Keratinocyte (primary cell): Measurements from ENCODE around the gene STK32C. TPM values are rescaled to one million over a fixed set of nuclear protein-coding genes. Genes with fewer than 3 reads are reported as not detected.

ENCODE experiments used
- DNase-seq: peaks from one replicate; pipeline ENCODE4 v3.0.0-alpha.2; 2011; ENCODE audit warnings: low read depth, missing footprints, low spot score
- FAIRE-seq: peaks from 2 replicates; lab custom pipeline; 2011; peaks lifted over from hg19 to GRCh38; lab: Jason Lieb, UNC
- H2AFZ ChIP-seq: 2 replicates; pipeline ENCODE4 v1.6.0; 2012; ENCODE audit warnings: low read length, control low read depth, inconsistent platforms; ENCODE audit not compliant: control insufficient read depth
- H3K27ac ChIP-seq: 2 replicates; pipeline ENCODE4 v1.5.1; 2011; ENCODE audit warnings: low read length; ENCODE audit not compliant: control insufficient read depth, insufficient read depth
- H3K27me3 ChIP-seq: 3 replicates; pipeline ENCODE4 v1.6.0; 2011; ENCODE audit warnings: low read length; ENCODE audit not compliant: control insufficient read depth, insufficient read depth; ENCODE audit errors: extremely low read depth
- H3K36me3 ChIP-seq, 2 experiments: 2 replicates in 1 of 2; 3 replicates in 1 of 2; pipeline ENCODE4 v1.5.1; 2011; ENCODE audit warnings: low read length in 2 of 2, mild to moderate bottlenecking in 1 of 2; ENCODE audit not compliant: control insufficient read depth in 2 of 2, insufficient read depth in 2 of 2; ENCODE audit errors: extremely low read depth in 1 of 2
- H3K4me1 ChIP-seq: 3 replicates; pipeline ENCODE4 v1.5.1; 2011; ENCODE audit warnings: low read length; ENCODE audit not compliant: control insufficient read depth, insufficient read depth; ENCODE audit errors: extremely low read depth
- H3K4me2 ChIP-seq: 3 replicates; pipeline ENCODE4 v1.6.0; 2011; ENCODE audit warnings: low read depth, low read length; ENCODE audit not compliant: control insufficient read depth, insufficient read depth; ENCODE audit errors: extremely low read depth
- H3K4me3 ChIP-seq, 3 experiments: fragments of 200-600 bp in 1 of 3; sonication (generic) in 1 of 3; 2 replicates in 2 of 3; 3 replicates in 1 of 3; pipeline ENCODE4 v1.5.1; 2011 to 2016; ENCODE audit warnings: low read length in 3 of 3, mild to moderate bottlenecking in 3 of 3, control low read depth in 2 of 3, inconsistent platforms in 1 of 3, low read depth in 1 of 3, mixed read lengths in 1 of 3, mixed run types in 1 of 3, moderate library complexity in 1 of 3; ENCODE audit not compliant: control insufficient read depth in 2 of 3, insufficient read depth in 2 of 3; ENCODE audit errors: extremely low read depth in 1 of 3
- H3K79me2 ChIP-seq: 2 replicates; pipeline ENCODE4 v1.6.0; 2012; ENCODE audit warnings: low read length; ENCODE audit not compliant: control insufficient read depth, insufficient read depth
- H3K9ac ChIP-seq: 3 replicates; pipeline ENCODE4 v1.6.0; 2011; ENCODE audit warnings: low read length; ENCODE audit not compliant: control insufficient read depth, insufficient read depth; ENCODE audit errors: extremely low read depth
- H3K9me1 ChIP-seq: 3 replicates; pipeline ENCODE4 v1.6.0; 2011; ENCODE audit warnings: low read length; ENCODE audit not compliant: control insufficient read depth, insufficient read depth; ENCODE audit errors: extremely low read depth
- H3K9me3 ChIP-seq: 2 replicates; pipeline ENCODE4 v1.5.1; 2012; ENCODE audit warnings: low read depth, low read length; ENCODE audit not compliant: control insufficient read depth
- H4K20me1 ChIP-seq: 3 replicates; pipeline ENCODE4 v1.6.0; 2011; ENCODE audit warnings: low read length; ENCODE audit not compliant: control insufficient read depth, insufficient read depth; ENCODE audit errors: extremely low read depth
- EZH2 ChIP-seq: IDR thresholded peaks from one replicate; pipeline ENCODE4 v1.6.1; 2012; ENCODE audit warnings: inconsistent platforms, mild to moderate bottlenecking, low read length, moderate library complexity
- dilution Hi-C: fragments of 300-500 bp; cut with MboI; formaldehyde crosslinking; loops from one replicate; pipeline ENCODE4 v1.7.0; 2020; ENCODE audit warnings: low sequenced_read_pairs; ENCODE audit not compliant: extremely low pct_ligation_motif_present
- polyA plus RNA-seq, 5 experiments: library from polyadenylated mRNA; depleted of rRNA in 3 of 5; stranded (reverse) in 3 of 5; stranded (forward) in 1 of 5; unstranded in 1 of 5; fragments of >200 nt; gene quantifications; 1 replicate in 1 of 5; 2 replicates in 3 of 5; 3 replicates in 1 of 5; pipeline versions ENCODE4 v1.2.1 to v1.2.3, GENCODE V29; 2011 to 2012; ENCODE audit warnings: missing spikeins in 2 of 5, low read depth in 1 of 5, low replicate concordance in 1 of 5
- TF ChIP-seq, protein P1 (sequence below), 3 experiments: IDR thresholded peaks in 1 of 3; conservative IDR thresholded peaks in 1 of 3; optimal IDR thresholded peaks in 1 of 3; 2 replicates in 2 of 3; 3 replicates in 1 of 3; pipeline versions ENCODE3 to v1.5.1; 2011; ENCODE audit warnings: low read length in 3 of 3, mild to moderate bottlenecking in 3 of 3, moderate library complexity in 2 of 3, control low read depth in 1 of 3, inconsistent platforms in 1 of 3; ENCODE audit not compliant: insufficient read depth in 2 of 3; ENCODE audit errors: extremely low read depth in 1 of 3

The STK32C gene
- polyA plus RNA-seq, 1 donor (not counting 4 experiments of a cell fraction or from before 2014, with no cell fraction given), result 4.1 TPM

- FAIRE-seq, result no peak
- TF ChIP-seq, protein P1, sequence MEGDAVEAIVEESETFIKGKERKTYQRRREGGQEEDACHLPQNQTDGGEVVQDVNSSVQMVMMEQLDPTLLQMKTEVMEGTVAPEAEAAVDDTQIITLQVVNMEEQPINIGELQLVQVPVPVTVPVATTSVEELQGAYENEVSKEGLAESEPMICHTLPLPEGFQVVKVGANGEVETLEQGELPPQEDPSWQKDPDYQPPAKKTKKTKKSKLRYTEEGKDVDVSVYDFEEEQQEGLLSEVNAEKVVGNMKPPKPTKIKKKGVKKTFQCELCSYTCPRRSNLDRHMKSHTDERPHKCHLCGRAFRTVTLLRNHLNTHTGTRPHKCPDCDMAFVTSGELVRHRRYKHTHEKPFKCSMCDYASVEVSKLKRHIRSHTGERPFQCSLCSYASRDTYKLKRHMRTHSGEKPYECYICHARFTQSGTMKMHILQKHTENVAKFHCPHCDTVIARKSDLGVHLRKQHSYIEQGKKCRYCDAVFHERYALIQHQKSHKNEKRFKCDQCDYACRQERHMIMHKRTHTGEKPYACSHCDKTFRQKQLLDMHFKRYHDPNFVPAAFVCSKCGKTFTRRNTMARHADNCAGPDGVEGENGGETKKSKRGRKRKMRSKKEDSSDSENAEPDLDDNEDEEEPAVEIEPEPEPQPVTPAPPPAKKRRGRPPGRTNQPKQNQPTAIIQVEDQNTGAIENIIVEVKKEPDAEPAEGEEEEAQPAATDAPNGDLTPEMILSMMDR (optimal IDR thresholded peaks at IDR 0.05 in 1 of 3, IDR thresholded peaks at IDR 0.05 in 1 of 3, conservative IDR thresholded peaks at IDR 0.05 in 1 of 3; ENCODE audit: extremely low read depth in 1 of 3, insufficient read depth in 2 of 3, low read length in 3 of 3), result no peak
- no peak for TF ChIP-seq EZH2
- DNase-seq, result no peak
- Histone ChIP-seq H3K9me3 (no peaks in the 10 kb centered on the region), H3K4me3 (peak overlapping the region; percentile 21 to 65 (median 57)), H3K9ac (no peak overlapping the region), H3K9me1 (no peaks in the 10 kb centered on the region), H3K4me1 (peaks cover 14% of the 10 kb centered on the region), H3K27ac (no peak overlapping the region), H4K20me1 (no peaks in the 10 kb centered on the region), H3K4me2 (peak overlapping the region; percentile 29), H3K79me2 (peaks cover 35% of the 10 kb centered on the region), H2AFZ (no peak overlapping the region), H3K36me3 (peaks cover 0 to 1% of the 10 kb centered on the region in 2 experiments), H3K27me3 (no peaks in the 10 kb centered on the region)
- dilution Hi-C loops, result no loop called here
These were observed 22.1 kb upstream of the STK32C start for GRCh38 chr10:132329565-132330485.

DNA sequence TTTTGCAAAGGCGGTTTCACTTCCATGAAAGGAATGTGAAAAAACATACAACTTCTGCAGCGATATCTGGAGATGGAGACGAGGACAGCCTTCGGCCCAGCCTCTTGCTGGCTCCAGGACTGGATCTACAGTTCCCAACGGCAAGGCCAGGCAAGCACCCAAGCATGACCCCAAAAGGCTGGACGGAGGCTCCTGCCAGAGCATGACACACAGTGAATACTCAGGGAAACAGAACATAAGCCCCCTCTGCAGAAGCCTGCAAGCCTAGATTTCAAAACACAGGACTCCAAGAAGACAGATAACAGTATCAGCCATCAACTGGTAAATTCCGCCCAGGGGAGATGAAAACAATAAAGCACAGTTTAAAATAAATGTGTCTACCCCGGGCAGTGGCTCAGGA is 21.0 kb upstream of the STK32C start:
- FAIRE-seq (no peak), DNase-seq (no peak)
- peaks cover 0 to 1% of the 10 kb centered on the region in 2 experiments for H3K36me3 ChIP-seq
- no peaks in the 10 kb centered on the region for H3K27me3 ChIP-seq
- no peak overlapping the region for H3K4me2 ChIP-seq
- dilution Hi-C loops, result no loop called here
- peaks cover 14% of the 10 kb centered on the region for H3K4me1 ChIP-seq
- no peaks in the 10 kb centered on the region for H3K9me1 ChIP-seq
- H2AFZ ChIP-seq, result no peak overlapping the region
- no peak for TF ChIP-seq EZH2
- TF ChIP-seq, protein P1 (optimal IDR thresholded peaks at IDR 0.05 in 1 of 3, IDR thresholded peaks at IDR 0.05 in 1 of 3, conservative IDR thresholded peaks at IDR 0.05 in 1 of 3; ENCODE audit: extremely low read depth in 1 of 3, insufficient read depth in 2 of 3, low read length in 3 of 3), result no peak
- no peaks in the 10 kb centered on the region for H4K20me1 ChIP-seq
- no peaks in the 10 kb centered on the region for H3K9me3 ChIP-seq
- H3K9ac ChIP-seq, result no peak overlapping the region
- H3K27ac ChIP-seq, result no peak overlapping the region
- H3K4me3 ChIP-seq, result no peak overlapping the region
- peaks cover 35% of the 10 kb centered on the region for H3K79me2 ChIP-seq
